T-cell (primary cell): ENCODE data around the gene POLN. TPM values are rescaled to one million over a fixed set of nuclear protein-coding genes. Genes with fewer than 3 reads are reported as not detected.
"Not testable (repeated sequence)": the region's sequence is repeated elsewhere in the genome, so short reads cannot be mapped to it uniquely, and the experiment has no call there.

Source experiments
- ATAC-seq, 4 experiments: fragments of 200-7000 bp in 3 of 4; fragments of 150-1000 bp in 1 of 4; cut with Tn5 transposase; replicated peaks in 1 of 4; 1 replicate in 3 of 4; 2 replicates in 1 of 4; pipeline ENCODE4 v1.10.0; 2021; ENCODE audit warnings: moderate library complexity in 3 of 4, mild to moderate bottlenecking in 2 of 4, moderate number of reproducible peaks in 1 of 4
- CTCF ChIA-PET, 2 donors: fragments of 300-600 bp; sonication (Branson Sonifier 250); formaldehyde crosslinking; loops; one replicate each; lab custom pipeline; 2022; ENCODE audit warnings: antibody characterized with exemption in 2 of 2; lab: Charles Lee
- POLR2A ChIA-PET, 2 donors: fragments of 300-600 bp; sonication (Branson Sonifier 250); formaldehyde crosslinking; loops; one replicate each; lab custom pipeline; 2022; ENCODE audit warnings: antibody characterized with exemption in 2 of 2; lab: Charles Lee
- DNase-seq, 35 experiments: peaks; one replicate each; pipeline versions ENCODE4 v3.0.0 to v3.0.0-alpha.2; 2013 to 2023
- H3K27ac ChIP-seq: one replicate; pipeline ENCODE4 v1.5.1; 2013; ENCODE audit warnings: low read length
- H3K27me3 ChIP-seq, 2 experiments: replicated peaks in 1 of 2; 1 replicate in 1 of 2; 2 replicates in 1 of 2; pipeline versions ENCODE4 v1.6.1 to v1.7.0; 2013; ENCODE audit warnings: low read length in 1 of 2, mixed read lengths in 1 of 2; ENCODE audit not compliant: control insufficient read depth in 2 of 2, insufficient read depth in 2 of 2; ENCODE audit errors: extremely low read depth in 1 of 2
- H3K36me3 ChIP-seq, 2 donors: 1 replicate in 1 of 2; 2 replicates in 1 of 2; pipeline versions ENCODE4 v1.6.1 to v1.7.0; 2013; ENCODE audit warnings: low read length in 1 of 2; ENCODE audit not compliant: control insufficient read depth in 2 of 2, insufficient read depth in 1 of 2; ENCODE audit errors: extremely low read depth in 1 of 2
- H3K4me1 ChIP-seq, 2 experiments: 1 replicate in 1 of 2; 2 replicates in 1 of 2; pipeline versions ENCODE4 v1.6.1 to v1.7.0; 2013; ENCODE audit warnings: low read length in 2 of 2, mixed read lengths in 1 of 2; ENCODE audit not compliant: insufficient read depth in 2 of 2, control insufficient read depth in 1 of 2; ENCODE audit errors: extremely low read depth in 1 of 2
- H3K4me3 ChIP-seq, 2 donors: 1 replicate in 1 of 2; 2 replicates in 1 of 2; pipeline versions ENCODE4 v1.5.1 to v1.7.0; 2013; ENCODE audit warnings: mild to moderate bottlenecking in 2 of 2, low read length in 1 of 2, moderate library complexity in 1 of 2; ENCODE audit not compliant: control insufficient read depth in 1 of 2; ENCODE audit errors: extremely low read depth in 1 of 2
- H3K9me3 ChIP-seq: 2 replicates; pipeline ENCODE4 v1.7.0; 2013
- H3K27ac Mint-ChIP-seq, 2 donors: one replicate each; pipeline ENCODE4 v1.8.0; 2020 to 2021; ENCODE audit warnings: mild to moderate bottlenecking in 2 of 2, mixed read lengths in 2 of 2
- H3K27me3 Mint-ChIP-seq, 2 donors: one replicate each; pipeline ENCODE4 v1.8.0; 2021 to 2022; ENCODE audit warnings: mixed read lengths in 2 of 2
- H3K36me3 Mint-ChIP-seq: one replicate; pipeline ENCODE4 v1.8.0; 2021; ENCODE audit warnings: mixed read lengths
- H3K4me1 Mint-ChIP-seq, 3 donors: one replicate each; pipeline ENCODE4 v1.8.0; 2020 to 2022; ENCODE audit warnings: mixed read lengths in 3 of 3, mild to moderate bottlenecking in 1 of 3
- H3K4me3 Mint-ChIP-seq, 3 donors: one replicate each; pipeline ENCODE4 v1.8.0; 2020 to 2022; ENCODE audit warnings: mild to moderate bottlenecking in 3 of 3, mixed read lengths in 3 of 3, moderate library complexity in 3 of 3
- H3K9me3 Mint-ChIP-seq, 3 donors: one replicate each; pipeline ENCODE4 v1.8.0; 2020 to 2022; ENCODE audit warnings: mixed read lengths in 3 of 3
- WGBS: methylation state at CpG from one replicate; pipeline ENCODE4 v1.1.5; 2013; ENCODE audit warnings: missing lambda C conversion rate; ENCODE audit not compliant: insufficient coverage; 5-methylcytosine and 5-hydroxymethylcytosine counted together
- total RNA-seq, 35 experiments: library from RNA in 6 of 35; stranded (reverse) in 6 of 35; fragments of 120-200 nt in 1 of 35; gene quantifications; one replicate each; pipeline versions ENCODE4 v1.2.1 to v1.2.4 and lab custom pipeline; 2013 to 2026

Gene POLN
- total RNA-seq, 5 donors from 2014 or later (not counting 1 experiment from before 2014, with no cell fraction given): 2.5 to 3.7 (median 2.7) TPM

DNA sequence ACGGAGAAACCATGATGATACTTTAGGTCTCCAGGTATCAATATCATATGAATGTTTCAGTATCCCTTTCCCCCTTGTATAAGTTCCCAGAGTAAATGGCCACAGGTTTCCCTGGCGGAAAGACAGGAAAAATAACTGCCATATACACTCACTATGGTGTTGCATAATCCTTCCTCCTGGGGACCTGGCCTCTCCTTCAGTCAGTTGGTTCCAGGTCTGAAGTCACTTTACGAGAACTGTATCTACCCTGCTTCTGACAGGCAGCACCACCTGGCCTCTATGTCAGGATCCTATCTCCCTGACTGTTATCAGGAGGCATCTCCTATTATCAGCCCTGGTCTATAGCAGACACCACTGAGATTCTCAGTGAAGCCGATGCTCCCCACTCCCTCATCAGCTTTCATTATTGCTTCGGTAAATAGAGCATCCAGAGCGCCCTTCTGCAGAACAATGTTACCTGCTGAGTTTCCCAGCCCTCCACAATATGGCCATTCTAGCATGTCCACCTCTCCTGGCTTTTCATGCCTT lies 22.6 kb downstream of the POLN start:
- H3K36me3 ChIP-seq: peaks cover 3 to 9% of the 10 kb centered on the region in 2 donors
- DNase-seq: no peak
- H3K4me1 ChIP-seq: peaks cover 0 to 9% of the 10 kb centered on the region in 2 experiments
- peaks cover 6% of the 10 kb centered on the region in 3 donors for H3K4me1 Mint-ChIP-seq
- H3K27me3 ChIP-seq: no peaks in the 10 kb centered on the region
- peaks cover 7% of the 10 kb centered on the region for H3K36me3 Mint-ChIP-seq
- no peak overlapping the region for H3K27ac ChIP-seq
- H3K4me3 ChIP-seq: no peak overlapping the region
- H3K27me3 Mint-ChIP-seq: no peaks in the 10 kb centered on the region
- no peak overlapping the region for H3K4me3 Mint-ChIP-seq
- ChIA-PET POLR2A (interaction anchor here in 1 of 2 donors (0.5 kb wide), 1 partner anchor 203 kb away, joined by 3 read pairs; no protein-coding TSS in a partner anchor), CTCF (interaction anchor here (0.6 to 2.3 kb wide), 20 partner anchors 13 to 286 kb away, joined by 3 to 12 read pairs (median 4); partner anchors contain the start of genes CFAP99 (in 1 of the 2), HAUS3 (in 1 of the 2), MXD4 (in 1 of the 2) and POLN (in 1 of the 2))
- WGBS: 95% methylated on average over 4 of the region's 6 CpGs
- H3K9me3 ChIP-seq: no peaks in the 10 kb centered on the region
- no peak for ATAC-seq
- no peak overlapping the region for H3K27ac Mint-ChIP-seq
- no peaks in the 10 kb centered on the region for H3K9me3 Mint-ChIP-seq

DNA sequence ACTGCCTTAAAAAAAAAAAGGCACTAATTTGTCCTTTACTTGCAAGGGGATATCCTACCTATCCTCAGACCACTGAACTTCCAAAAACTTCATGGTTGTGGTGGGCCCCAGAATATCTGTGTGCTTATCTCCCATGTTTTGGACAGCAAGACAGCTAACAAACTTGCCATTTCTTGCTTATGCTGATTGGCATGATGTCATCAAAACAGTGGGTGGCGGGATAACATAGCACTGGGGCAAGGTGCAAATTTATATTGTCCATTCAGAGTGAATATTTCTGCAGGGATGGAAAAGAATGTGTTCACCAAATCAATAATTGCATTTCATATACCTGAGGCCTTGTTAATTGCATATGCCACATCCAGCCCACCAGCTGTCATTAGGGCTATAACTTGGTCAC lies 23.5 kb downstream of the POLN start:
- H3K9me3 ChIP-seq: no peaks in the 10 kb centered on the region
- ChIA-PET CTCF (interaction anchor here (0.6 to 1.1 kb wide), 4 partner anchors 22 to 838 kb away, joined by 3 to 6 read pairs (median 3); no protein-coding TSS in a partner anchor), POLR2A (interaction anchor here in 1 of 2 donors (0.5 kb wide), 1 partner anchor 204 kb away, joined by 3 read pairs; no protein-coding TSS in a partner anchor)
- no peak overlapping the region for H3K4me3 ChIP-seq
- H3K27me3 ChIP-seq: no peaks in the 10 kb centered on the region
- peaks cover 3 to 6% of the 10 kb centered on the region in 2 donors for H3K36me3 ChIP-seq
- Mint-ChIP-seq H3K27me3 (no peaks in the 10 kb centered on the region), H3K4me3 (no peak overlapping the region), H3K27ac (no peak overlapping the region), H3K4me1 (peaks cover 6% of the 10 kb centered on the region in 3 donors), H3K36me3 (peaks cover 6% of the 10 kb centered on the region), H3K9me3 (no peaks in the 10 kb centered on the region)
- H3K27ac ChIP-seq: no peak overlapping the region
- WGBS: no CpG with 5 or more reads among the region's 1 CpG
- DNase-seq (no peak), ATAC-seq (no peak)
- peaks cover 0 to 9% of the 10 kb centered on the region in 2 experiments for H3K4me1 ChIP-seq

DNA sequence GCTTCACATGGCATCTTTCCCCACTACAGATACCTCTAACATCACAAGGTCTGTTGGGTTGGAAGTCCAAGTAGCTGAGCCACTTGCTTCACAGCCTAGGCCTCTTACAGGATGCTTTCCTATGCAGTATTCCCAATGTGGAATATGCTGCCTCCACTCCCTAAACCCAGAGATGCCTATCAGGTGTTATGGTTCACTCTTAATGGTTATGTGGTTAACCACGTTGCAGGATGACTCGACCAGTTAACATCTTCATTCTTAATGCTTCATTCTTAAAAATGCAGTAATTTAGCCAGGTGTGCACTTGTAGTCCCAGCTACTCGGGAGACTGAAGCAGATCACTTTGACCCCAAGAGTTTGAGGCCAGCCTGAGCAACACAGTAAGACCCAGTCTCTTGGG lies 24.2 kb downstream of the POLN start:
- Histone ChIP-seq H3K4me3 (no peak overlapping the region), H3K4me1 (peaks cover 0 to 9% of the 10 kb centered on the region in 2 experiments), H3K27ac (no peak overlapping the region), H3K27me3 (no peaks in the 10 kb centered on the region), H3K9me3 (no peaks in the 10 kb centered on the region), H3K36me3 (peaks cover 0 to under 1% of the 10 kb centered on the region in 2 donors)
- Mint-ChIP-seq H3K27me3 (no peaks in the 10 kb centered on the region), H3K4me3 (no peak overlapping the region), H3K4me1 (peaks cover 6% of the 10 kb centered on the region in 3 donors), H3K27ac (no peak overlapping the region), H3K9me3 (no peaks in the 10 kb centered on the region), H3K36me3 (peaks cover 2% of the 10 kb centered on the region)
- ChIA-PET CTCF (interaction anchor here in 1 of 2 donors (1.1 kb wide), 1 partner anchor 23 kb away, joined by 3 read pairs; no protein-coding TSS in a partner anchor), POLR2A (no interaction called here)
- DNase-seq: no peak
- ATAC-seq: no peak
- no CpG with 5 or more reads among the region's 3 CpGs for WGBS

DNA sequence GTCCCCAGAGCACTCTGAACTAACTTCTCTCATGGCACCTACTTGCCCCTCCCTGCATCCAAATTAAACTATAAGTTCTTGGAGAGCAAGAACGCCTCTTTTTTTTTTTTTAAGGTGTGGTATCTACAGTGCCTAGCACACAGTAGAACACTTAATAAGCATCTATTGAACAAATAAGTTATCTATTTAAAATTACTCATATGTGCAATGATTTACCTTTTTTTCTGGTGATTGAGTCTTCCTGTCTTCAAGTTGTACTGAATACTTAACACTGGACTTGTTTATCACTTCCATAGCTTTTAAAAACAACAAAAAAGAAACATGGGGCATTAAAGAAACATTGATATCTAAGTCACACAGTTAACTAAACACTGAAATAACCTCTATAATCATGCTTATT lies 29.1 kb downstream of the POLN start:
- Mint-ChIP-seq H3K27me3 (no peaks in the 10 kb centered on the region), H3K4me3 (no peak overlapping the region), H3K36me3 (no peaks in the 10 kb centered on the region), H3K4me1 (no peaks in the 10 kb centered on the region), H3K9me3 (no peaks in the 10 kb centered on the region), H3K27ac (no peak overlapping the region)
- H3K9me3 ChIP-seq: no peaks in the 10 kb centered on the region
- H3K36me3 ChIP-seq: no peaks in the 10 kb centered on the region
- POLR2A ChIA-PET: no interaction called here
- ATAC-seq: no peak
- no CpG with 5 or more reads among the region's 1 CpG for WGBS
- H3K4me3 ChIP-seq: no peak overlapping the region
- DNase-seq: no peak
- CTCF ChIA-PET: no interaction called here
- H3K4me1 ChIP-seq: no peaks in the 10 kb centered on the region
- H3K27ac ChIP-seq: no peak overlapping the region
- H3K27me3 ChIP-seq: no peaks in the 10 kb centered on the region

DNA sequence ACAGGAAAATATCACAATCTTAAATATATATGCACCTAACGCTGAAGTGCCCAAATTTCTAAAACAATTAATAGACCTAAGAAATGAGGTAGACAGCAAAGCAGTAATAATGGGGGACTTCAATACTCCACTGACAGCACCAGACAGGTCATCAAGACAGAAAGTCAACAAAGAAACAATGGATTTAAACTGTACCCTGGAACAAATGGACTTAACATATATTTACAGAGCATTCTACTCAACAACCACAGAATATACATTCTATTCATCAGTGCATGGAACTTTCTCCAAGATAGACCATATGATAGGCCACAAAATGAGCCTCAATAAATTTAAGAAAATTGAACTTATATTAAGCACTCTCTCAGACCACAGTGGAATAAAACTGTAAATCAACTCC lies 39.1 kb downstream of the POLN start:
- H3K4me3 Mint-ChIP-seq, H3K4me1 Mint-ChIP-seq, H3K9me3 ChIP-seq, ATAC-seq, H3K27me3 Mint-ChIP-seq, H3K27me3 ChIP-seq, H3K36me3 ChIP-seq, DNase-seq, POLR2A ChIA-PET, H3K9me3 Mint-ChIP-seq, H3K27ac Mint-ChIP-seq, H3K4me3 ChIP-seq, CTCF ChIA-PET, H3K4me1 ChIP-seq, H3K27ac ChIP-seq, H3K36me3 Mint-ChIP-seq: not testable (repeated sequence)
- WGBS: no CpG with 5 or more reads among the region's 1 CpG

DNA sequence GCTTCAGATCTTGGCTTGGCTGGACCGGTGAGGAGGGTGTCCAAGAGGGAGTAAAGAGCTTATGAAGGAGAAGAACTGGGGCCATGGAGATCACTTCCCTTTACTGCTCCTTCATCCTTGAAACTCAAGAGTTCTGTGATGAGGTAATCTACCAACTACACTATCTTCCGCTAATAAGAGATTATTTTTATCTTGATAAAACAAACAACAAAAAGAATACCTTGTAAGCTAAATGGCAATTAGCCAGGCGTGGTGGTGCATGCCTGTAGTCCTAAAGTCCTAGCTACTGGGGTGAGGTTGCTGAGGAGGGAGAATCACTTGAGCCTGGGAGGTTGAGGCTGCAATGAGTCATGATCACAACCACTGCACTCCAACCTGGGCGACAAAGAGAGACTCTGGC lies 47.4 kb downstream of the POLN start:
- H3K9me3 ChIP-seq: no peaks in the 10 kb centered on the region
- no CpG with 5 or more reads among the region's 4 CpGs for WGBS
- ATAC-seq (no peak), DNase-seq (no peak)
- H3K27me3 Mint-ChIP-seq: no peaks in the 10 kb centered on the region
- H3K36me3 ChIP-seq: no peaks in the 10 kb centered on the region
- no peaks in the 10 kb centered on the region for H3K9me3 Mint-ChIP-seq
- ChIA-PET CTCF (no interaction called here), POLR2A (no interaction called here)
- no peak overlapping the region for H3K27ac Mint-ChIP-seq
- no peaks in the 10 kb centered on the region for H3K27me3 ChIP-seq
- H3K4me3 Mint-ChIP-seq: no peak overlapping the region
- H3K4me1 Mint-ChIP-seq: no peaks in the 10 kb centered on the region
- H3K27ac ChIP-seq: no peak overlapping the region
- no peak overlapping the region for H3K4me3 ChIP-seq
- H3K4me1 ChIP-seq: no peaks in the 10 kb centered on the region
- H3K36me3 Mint-ChIP-seq: peaks cover 27% of the 10 kb centered on the region
